ENCODE measurements around the gene CPT1A. TPM values are rescaled to one million over a fixed set of nuclear protein-coding genes. Genes with fewer than 3 reads are reported as not detected.
A peak's percentile ranks its signal among the peaks of the same experiment; 100 is the strongest.

Gene CPT1A
- total and polyA plus RNA-seq, 5 experiments from 2014 or later = 3.1 to 34.4 (median 4.7) TPM

- ATAC-seq (peak; percentile 83 to 92), DNase-seq (peak; percentile 36 to 81 (median 49))
- no peaks in the 10 kb centered on the region for H3K9me3 Mint-ChIP-seq
- H3K27me3 Mint-ChIP-seq = no peaks in the 10 kb centered on the region
- peaks cover 0 to 9% (median 2%) of the 10 kb centered on the region in 3 donors for H3K36me3 Mint-ChIP-seq
- peaks cover 25 to 69% (median 51%) of the 10 kb centered on the region in 4 donors for H3K4me1 Mint-ChIP-seq
- H3K4me3 Mint-ChIP-seq = peak overlapping the region in 5 of 10 donors; percentile 6 to 60 (median 49)
- peak overlapping the region in 7 of 10 donors; percentile 13 to 63 (median 44) for H3K27ac Mint-ChIP-seq
- POLR2A ChIA-PET = interaction anchor here (0.7 to 9.7 kb wide), 4 partner anchors 9 to 17 kb away, joined by 3 to 72 read pairs (median 5); partner anchors contain the start of gene CPT1A
Measured at GRCh38 chr11:68825571-68825970, 16.1 kb downstream of the CPT1A start.

- Mint-ChIP-seq H3K9me3 (no peaks in the 10 kb centered on the region), H3K36me3 (no peaks in the 10 kb centered on the region), H3K27ac (no peak overlapping the region), H3K4me3 (no peak overlapping the region), H3K27me3 (no peaks in the 10 kb centered on the region), H3K4me1 (peaks cover 18 to 63% (median 38%) of the 10 kb centered on the region in 4 donors)
- ATAC-seq = no peak
- DNase-seq = no peak
- POLR2A ChIA-PET = interaction anchor here (9.7 kb wide), 1 partner anchor 20 kb away, joined by 72 read pairs; the partner anchor contains the start of gene CPT1A
Measured at GRCh38 chr11:68822546-68822945, 19.2 kb downstream of the CPT1A start.

- peaks cover 23 to 61% (median 41%) of the 10 kb centered on the region in 4 donors for H3K4me1 Mint-ChIP-seq
- DNase-seq (no peak), ATAC-seq (no peak)
- no peak overlapping the region for H3K4me3 Mint-ChIP-seq
- no peaks in the 10 kb centered on the region for H3K36me3 Mint-ChIP-seq
- no peak overlapping the region for H3K27ac Mint-ChIP-seq
- H3K9me3 Mint-ChIP-seq = no peaks in the 10 kb centered on the region
- H3K27me3 Mint-ChIP-seq = no peaks in the 10 kb centered on the region
- POLR2A ChIA-PET = interaction anchor here (9.7 kb wide), 1 partner anchor 21 kb away, joined by 72 read pairs; the partner anchor contains the start of gene CPT1A
Measured at GRCh38 chr11:68821670-68822069, 20.0 kb downstream of the CPT1A start.

- no peak for ATAC-seq
- H3K4me1 Mint-ChIP-seq = peaks cover 23 to 52% (median 32%) of the 10 kb centered on the region in 4 donors
- peaks cover 0 to 16% (median 0%) of the 10 kb centered on the region in 3 donors for H3K36me3 Mint-ChIP-seq
- H3K27ac Mint-ChIP-seq = peak overlapping the region in 2 of 10 donors; percentile 6 to 32
- no peak overlapping the region for H3K4me3 Mint-ChIP-seq
- POLR2A ChIA-PET = interaction anchor here (2.9 kb wide), 1 partner anchor 20 kb away, joined by 20 read pairs; no protein-coding TSS in a partner anchor
- no peak for DNase-seq
- H3K27me3 Mint-ChIP-seq = no peaks in the 10 kb centered on the region
- H3K9me3 Mint-ChIP-seq = no peaks in the 10 kb centered on the region
Measured at GRCh38 chr11:68819362-68819761, 22.4 kb downstream of the CPT1A start.

GRCh38 chr11:68818181-68818580, 23.5 kb downstream of the CPT1A start:
- peaks cover 0 to 23% (median 0%) of the 10 kb centered on the region in 3 donors for H3K36me3 Mint-ChIP-seq
- no peak for ATAC-seq

GRCh38 chr11:68817554-68817953, 24.2 kb downstream of the CPT1A start:
- Mint-ChIP-seq H3K9me3 (no peaks in the 10 kb centered on the region), H3K27ac (peak overlapping the region; percentile 74 to 95 (median 90)), H3K4me1 (peaks cover 23 to 57% (median 31%) of the 10 kb centered on the region in 4 donors), H3K36me3 (peaks cover 0 to 29% (median 2%) of the 10 kb centered on the region in 3 donors), H3K27me3 (no peaks in the 10 kb centered on the region), H3K4me3 (peak overlapping the region in 8 of 10 donors; percentile 36 to 73 (median 60))
- POLR2A ChIA-PET = interaction anchor here (0.9 to 2.9 kb wide), 4 partner anchors 10 to 47 kb away, joined by 3 to 20 read pairs (median 4); no protein-coding TSS in a partner anchor
- DNase-seq (no peak), ATAC-seq (no peak)

More at GRCh38 chr11:68818181-68818580, 23.5 kb downstream of the CPT1A start:
- H3K4me3 Mint-ChIP-seq = peak overlapping the region in 2 of 10 donors; percentile 61 to 71
- H3K9me3 Mint-ChIP-seq = no peaks in the 10 kb centered on the region
- H3K27ac Mint-ChIP-seq = peak overlapping the region in 8 of 10 donors; percentile 0 to 94 (median 72)
- H3K27me3 Mint-ChIP-seq = no peaks in the 10 kb centered on the region
- DNase-seq = no peak
- peaks cover 23 to 57% (median 31%) of the 10 kb centered on the region in 4 donors for H3K4me1 Mint-ChIP-seq
- POLR2A ChIA-PET = interaction anchor here (0.6 to 2.9 kb wide), 4 partner anchors 10 to 47 kb away, joined by 3 to 20 read pairs (median 4); no protein-coding TSS in a partner anchor

- Mint-ChIP-seq H3K36me3 (peaks cover 0 to 35% (median 3%) of the 10 kb centered on the region in 3 donors), H3K27ac (peak overlapping the region; percentile 74 to 95 (median 90)), H3K9me3 (no peaks in the 10 kb centered on the region), H3K4me1 (peaks cover 23 to 56% (median 30%) of the 10 kb centered on the region in 4 donors), H3K27me3 (no peaks in the 10 kb centered on the region), H3K4me3 (peak overlapping the region in 9 of 10 donors; percentile 24 to 73 (median 59))
- peak; percentile 63 to 64 for ATAC-seq
- POLR2A ChIA-PET = interaction anchor here (1.0 to 2.9 kb wide), 2 partner anchors 22 to 26 kb away, joined by 3 to 20 read pairs; no protein-coding TSS in a partner anchor
- DNase-seq = peak in 2 of 10 donors; percentile 10 to 24
Measured at GRCh38 chr11:68816917-68817419, 24.7 kb downstream of the CPT1A start.

GRCh38 chr11:68816251-68816776, 25.4 kb downstream of the CPT1A start:
- H3K27ac Mint-ChIP-seq = peak overlapping the region; percentile 46 to 95 (median 90)
- peak in 1 of 10 donors; percentile 45 for DNase-seq
- H3K4me1 Mint-ChIP-seq = peaks cover 23 to 53% (median 30%) of the 10 kb centered on the region in 4 donors
- no peak for ATAC-seq
- H3K9me3 Mint-ChIP-seq = no peaks in the 10 kb centered on the region
- H3K4me3 Mint-ChIP-seq = peak overlapping the region in 6 of 10 donors; percentile 5 to 75 (median 60)
- no peaks in the 10 kb centered on the region for H3K27me3 Mint-ChIP-seq
- H3K36me3 Mint-ChIP-seq = peaks cover 0 to 41% (median 3%) of the 10 kb centered on the region in 3 donors
- POLR2A ChIA-PET = interaction anchor here (0.6 kb wide), 3 partner anchors 11 to 216 kb away, joined by 3 to 4 read pairs (median 3); no protein-coding TSS in a partner anchor

GRCh38 chr11:68813773-68814172, 27.9 kb downstream of the CPT1A start:
- Mint-ChIP-seq H3K4me1 (peaks cover 18 to 42% (median 25%) of the 10 kb centered on the region in 4 donors), H3K4me3 (peak overlapping the region in 1 of 10 donors; percentile 32), H3K27me3 (no peaks in the 10 kb centered on the region), H3K9me3 (no peaks in the 10 kb centered on the region), H3K36me3 (peaks cover 0 to 53% (median 3%) of the 10 kb centered on the region in 3 donors), H3K27ac (no peak overlapping the region)
- POLR2A ChIA-PET = no interaction called here
- DNase-seq = peak in 2 of 10 donors; percentile 21 to 28
- no peak for ATAC-seq

- no peak for DNase-seq
- peak overlapping the region in 2 of 10 donors; percentile 29 to 40 for H3K27ac Mint-ChIP-seq
- POLR2A ChIA-PET = no interaction called here
- no peaks in the 10 kb centered on the region for H3K27me3 Mint-ChIP-seq
- H3K36me3 Mint-ChIP-seq = peaks cover 0 to 61% (median 3%) of the 10 kb centered on the region in 3 donors
- H3K4me3 Mint-ChIP-seq = no peak overlapping the region
- H3K9me3 Mint-ChIP-seq = no peaks in the 10 kb centered on the region
- ATAC-seq = no peak
- peaks cover 12 to 30% (median 16%) of the 10 kb centered on the region in 4 donors for H3K4me1 Mint-ChIP-seq
Measured at GRCh38 chr11:68812526-68812925, 29.2 kb downstream of the CPT1A start.

GRCh38 chr11:68810164-68810563, 31.6 kb downstream of the CPT1A start:
- Mint-ChIP-seq H3K27me3 (no peaks in the 10 kb centered on the region), H3K36me3 (peaks cover 0 to 63% (median 3%) of the 10 kb centered on the region in 3 donors), H3K9me3 (no peaks in the 10 kb centered on the region), H3K4me3 (no peak overlapping the region), H3K27ac (peak overlapping the region in 2 of 10 donors; percentile 22 to 62), H3K4me1 (peaks cover 0 to 13% (median 1%) of the 10 kb centered on the region in 4 donors)
- DNase-seq (no peak), ATAC-seq (no peak)
- POLR2A ChIA-PET = no interaction called here

GRCh38 chr11:68809506-68809905, 32.2 kb downstream of the CPT1A start:
- Mint-ChIP-seq H3K36me3 (peaks cover 0 to 57% (median 3%) of the 10 kb centered on the region in 3 donors), H3K4me3 (no peak overlapping the region), H3K27me3 (no peaks in the 10 kb centered on the region), H3K27ac (peak overlapping the region in 3 of 10 donors; percentile 11 to 62 (median 22)), H3K9me3 (no peaks in the 10 kb centered on the region), H3K4me1 (peaks cover 0 to 11% (median under 1%) of the 10 kb centered on the region in 4 donors)
- ATAC-seq = no peak
- POLR2A ChIA-PET = no interaction called here
- DNase-seq = no peak
